ENCODE measurements around the gene TTLL3.

DNA sequence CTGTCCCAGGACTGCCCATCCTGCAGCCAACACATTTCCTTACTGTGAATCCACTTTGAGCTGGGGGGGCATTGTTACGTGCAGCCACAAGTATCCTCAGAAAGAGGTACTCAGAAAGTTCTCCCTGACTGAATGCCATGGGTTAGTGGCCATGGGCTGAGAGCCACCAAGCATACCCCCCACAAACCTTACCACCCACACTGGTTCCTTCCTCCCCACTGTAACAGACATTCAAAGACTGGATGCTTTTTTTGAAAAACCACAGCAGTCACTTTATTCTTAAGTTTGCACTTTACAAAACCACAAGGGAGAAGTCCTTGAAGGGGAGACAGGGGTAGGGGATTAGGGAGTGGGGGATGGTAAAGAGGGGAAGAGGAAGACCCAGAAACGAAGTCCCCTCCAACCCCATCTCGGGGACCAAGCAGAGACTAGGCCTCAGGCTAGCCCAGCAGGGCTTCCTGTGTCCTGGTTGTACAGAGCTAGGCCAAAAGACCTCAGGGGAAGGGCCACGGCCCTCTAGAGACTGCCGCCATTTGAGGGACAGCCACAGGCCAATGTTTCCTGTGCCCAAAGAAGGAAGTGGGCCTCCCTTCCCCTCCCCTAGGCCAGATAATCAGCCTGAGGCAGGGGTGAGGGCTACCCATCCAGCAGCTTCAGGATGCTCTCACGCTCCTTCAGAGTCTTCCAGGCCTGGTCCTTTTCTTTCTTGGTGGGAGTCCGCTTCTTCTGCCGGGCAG is 30.2 kb upstream of the TTLL3 start:
- no peak for TF ChIP-seq POLR2A (IDR thresholded peaks at IDR 0.05; ENCODE audit: low read depth, low read length)
- TF ChIP-seq POLR2AphosphoS5 (IDR thresholded peaks at IDR 0.05; ENCODE audit: low read depth, low read length) = no peak
- TF ChIP-seq TAF1 (IDR thresholded peaks at IDR 0.05; ENCODE audit: borderline replicate concordance, low read depth, low read length) = no peak

Measured in GM12892 (cell line).